Type B pancreatic cell (in vitro differentiated cells): ENCODE results near the gene MS4A5. TPM values are rescaled to one million over a fixed set of nuclear protein-coding genes. Genes with fewer than 3 reads are reported as not detected.
"Not testable (repeated sequence)": the region's sequence is repeated elsewhere in the genome, so short reads cannot be mapped to it uniquely, and the experiment has no call there.

Experiments used
- DNase-seq: peaks from one replicate; pipeline ENCODE4 v3.0.0; 2021; ENCODE audit warnings: mixed read lengths; ENCODE audit not compliant: unreplicated experiment; ENCODE audit errors: extremely low spot score
- H3K27ac Mint-ChIP-seq: 2 replicates; pipeline ENCODE4 v1.8.0; 2021; ENCODE audit warnings: mild to moderate bottlenecking, mixed read lengths
- H3K27me3 Mint-ChIP-seq: 2 replicates; pipeline ENCODE4 v1.8.0; 2021; ENCODE audit warnings: mixed read lengths
- H3K36me3 Mint-ChIP-seq: 2 replicates; pipeline ENCODE4 v1.8.0; 2021; ENCODE audit warnings: mixed read lengths
- H3K4me1 Mint-ChIP-seq: one replicate; pipeline ENCODE4 v1.8.0; 2021; ENCODE audit warnings: mixed read lengths; ENCODE audit not compliant: unreplicated experiment
- H3K4me3 Mint-ChIP-seq: 2 replicates; pipeline ENCODE4 v1.8.0; 2021; ENCODE audit warnings: mild to moderate bottlenecking, mixed read lengths
- H3K9me3 Mint-ChIP-seq: 2 replicates; pipeline ENCODE4 v1.8.0; 2021; ENCODE audit warnings: mixed read lengths
- total RNA-seq: library from RNA; stranded (reverse); gene quantifications from 2 replicates; pipeline ENCODE4 v1.2.1, GENCODE V29; 2021; ENCODE audit warnings: low replicate concordance
- TF ChIP-seq, protein P1 (sequence below): fragments of 200-600 bp; sonication (generic); conservative IDR thresholded peaks from 2 replicates; pipeline ENCODE4 v1.5.0; 2021; ENCODE audit warnings: antibody characterized with exemption, mild to moderate bottlenecking

The MS4A5 gene
- total RNA-seq, 1 donor from 2014 or later = not detected

DNA sequence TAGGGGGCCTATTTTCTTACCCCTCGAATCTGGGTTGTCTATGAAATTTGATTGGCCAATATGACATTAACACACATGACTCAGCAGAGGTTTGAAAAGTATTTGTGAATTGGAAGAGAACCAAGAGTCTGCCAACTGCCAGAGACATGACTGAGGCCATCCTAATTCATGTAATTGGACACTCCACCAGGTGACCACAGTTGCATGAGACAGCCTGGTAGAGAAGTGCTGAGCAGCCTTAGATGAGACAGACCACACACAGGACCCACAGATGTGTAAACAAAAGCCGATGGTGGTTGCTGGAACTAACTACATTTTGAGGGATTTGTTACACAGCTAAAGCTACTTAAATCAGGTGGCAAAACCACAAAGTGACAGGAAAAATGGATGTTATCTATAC is 855 bp upstream of the MS4A5 start:
- no peaks in the 10 kb centered on the region for H3K4me1 Mint-ChIP-seq
- no peaks in the 10 kb centered on the region for H3K27me3 Mint-ChIP-seq
- DNase-seq = no peak
- H3K4me3 Mint-ChIP-seq = no peak overlapping the region
- no peak overlapping the region for H3K27ac Mint-ChIP-seq
- TF ChIP-seq, protein P1, sequence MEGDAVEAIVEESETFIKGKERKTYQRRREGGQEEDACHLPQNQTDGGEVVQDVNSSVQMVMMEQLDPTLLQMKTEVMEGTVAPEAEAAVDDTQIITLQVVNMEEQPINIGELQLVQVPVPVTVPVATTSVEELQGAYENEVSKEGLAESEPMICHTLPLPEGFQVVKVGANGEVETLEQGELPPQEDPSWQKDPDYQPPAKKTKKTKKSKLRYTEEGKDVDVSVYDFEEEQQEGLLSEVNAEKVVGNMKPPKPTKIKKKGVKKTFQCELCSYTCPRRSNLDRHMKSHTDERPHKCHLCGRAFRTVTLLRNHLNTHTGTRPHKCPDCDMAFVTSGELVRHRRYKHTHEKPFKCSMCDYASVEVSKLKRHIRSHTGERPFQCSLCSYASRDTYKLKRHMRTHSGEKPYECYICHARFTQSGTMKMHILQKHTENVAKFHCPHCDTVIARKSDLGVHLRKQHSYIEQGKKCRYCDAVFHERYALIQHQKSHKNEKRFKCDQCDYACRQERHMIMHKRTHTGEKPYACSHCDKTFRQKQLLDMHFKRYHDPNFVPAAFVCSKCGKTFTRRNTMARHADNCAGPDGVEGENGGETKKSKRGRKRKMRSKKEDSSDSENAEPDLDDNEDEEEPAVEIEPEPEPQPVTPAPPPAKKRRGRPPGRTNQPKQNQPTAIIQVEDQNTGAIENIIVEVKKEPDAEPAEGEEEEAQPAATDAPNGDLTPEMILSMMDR = no peak
- no peaks in the 10 kb centered on the region for H3K36me3 Mint-ChIP-seq
- H3K9me3 Mint-ChIP-seq = no peaks in the 10 kb centered on the region

DNA sequence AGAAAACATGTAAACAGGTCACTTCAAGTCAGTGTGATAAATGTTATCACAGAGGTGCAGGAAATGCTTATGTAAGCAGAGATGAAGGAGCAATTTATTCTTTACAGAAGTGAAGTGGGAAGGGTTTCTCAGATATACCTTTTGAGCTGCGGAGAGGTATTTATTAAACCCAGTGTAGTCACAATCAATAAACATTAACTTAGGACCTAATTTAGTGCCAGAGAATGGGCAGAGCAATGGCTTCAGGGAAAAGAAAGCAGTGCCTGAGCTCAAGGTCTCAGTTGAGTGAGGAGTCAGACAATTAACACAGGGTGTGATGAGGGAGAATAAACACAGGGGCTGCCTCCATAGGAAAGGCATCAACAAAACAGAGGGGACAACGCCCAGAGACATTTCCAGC is 1.9 kb downstream of the MS4A5 start:
- DNase-seq = no peak
- H3K36me3 Mint-ChIP-seq = no peaks in the 10 kb centered on the region
- H3K27ac Mint-ChIP-seq = no peak overlapping the region
- TF ChIP-seq, protein P1 = no peak
- no peaks in the 10 kb centered on the region for H3K27me3 Mint-ChIP-seq
- no peak overlapping the region for H3K4me3 Mint-ChIP-seq
- H3K9me3 Mint-ChIP-seq = no peaks in the 10 kb centered on the region
- no peaks in the 10 kb centered on the region for H3K4me1 Mint-ChIP-seq

DNA sequence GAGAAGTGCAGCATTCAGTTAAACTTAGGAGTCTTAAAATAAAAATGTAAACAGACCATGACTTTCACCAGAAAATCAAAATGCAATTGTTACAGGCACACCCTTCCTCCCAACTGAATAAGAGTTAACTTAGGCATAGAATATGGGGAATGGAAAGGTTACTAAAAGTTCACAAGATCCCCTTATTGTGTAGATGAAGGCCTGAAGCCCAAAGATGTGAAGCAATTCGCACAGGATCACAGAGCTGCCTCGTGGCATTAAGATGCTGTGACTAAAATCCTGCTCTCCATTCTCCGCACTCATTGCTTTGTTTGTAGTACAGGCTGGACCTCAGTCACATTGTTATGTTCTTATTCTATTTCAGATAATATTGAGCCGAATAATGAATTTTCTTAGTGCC is 4.0 kb downstream of the MS4A5 start:
- H3K4me1 Mint-ChIP-seq = no peaks in the 10 kb centered on the region
- TF ChIP-seq, protein P1 = no peak
- no peaks in the 10 kb centered on the region for H3K27me3 Mint-ChIP-seq

DNA sequence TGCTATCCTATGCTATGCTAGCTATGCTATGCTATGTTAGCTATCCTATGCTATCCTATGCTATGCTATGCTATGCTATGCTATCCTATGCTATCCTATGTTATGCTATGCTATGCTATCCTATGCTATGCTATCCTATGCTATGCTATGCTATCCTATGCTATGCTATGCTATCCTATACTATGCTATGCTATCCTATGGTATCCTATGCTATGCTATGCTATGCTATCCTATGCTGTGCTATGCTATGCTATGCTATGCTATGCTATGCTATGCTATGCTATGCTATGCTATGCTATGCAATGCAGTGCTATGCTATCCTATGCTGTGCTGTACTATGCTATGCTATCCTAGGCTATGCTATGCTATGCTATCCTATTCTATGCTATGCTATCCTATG is 17.7 kb downstream of the MS4A5 start:
- no peak for DNase-seq
- no peaks in the 10 kb centered on the region for H3K36me3 Mint-ChIP-seq
- no peak overlapping the region for H3K27ac Mint-ChIP-seq
- TF ChIP-seq, protein P1 = no peak
- H3K27me3 Mint-ChIP-seq = no peaks in the 10 kb centered on the region
- H3K9me3 Mint-ChIP-seq = no peaks in the 10 kb centered on the region
- no peak overlapping the region for H3K4me3 Mint-ChIP-seq
- H3K4me1 Mint-ChIP-seq = no peaks in the 10 kb centered on the region

More for the DNA sequence above, 4.0 kb downstream of the MS4A5 start:
- H3K4me3 Mint-ChIP-seq = no peak overlapping the region
- H3K9me3 Mint-ChIP-seq = no peaks in the 10 kb centered on the region
- no peaks in the 10 kb centered on the region for H3K36me3 Mint-ChIP-seq
- no peak for DNase-seq
- H3K27ac Mint-ChIP-seq = no peak overlapping the region

DNA sequence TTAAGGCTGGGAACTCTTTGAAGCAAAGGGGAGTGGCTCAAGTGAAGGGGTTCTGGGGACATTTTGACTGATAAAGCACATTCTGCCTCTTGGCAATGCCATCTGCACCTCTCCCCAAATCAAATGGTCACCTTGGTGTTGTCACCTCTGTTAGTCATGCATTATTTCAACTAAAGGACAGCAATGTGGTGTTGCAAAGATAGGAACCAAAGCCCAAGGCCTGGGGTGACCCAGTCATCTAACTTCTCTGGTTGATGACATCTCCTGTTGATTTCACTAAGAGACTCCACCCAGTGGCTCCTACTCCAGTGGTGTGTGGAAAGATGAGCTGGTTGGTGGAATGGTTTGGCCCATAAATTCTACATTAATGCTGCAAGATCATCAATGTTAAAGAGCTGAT is 18.5 kb downstream of the MS4A5 start:
- H3K27me3 Mint-ChIP-seq = no peaks in the 10 kb centered on the region
- DNase-seq = no peak
- TF ChIP-seq, protein P1 = no peak
- no peak overlapping the region for H3K27ac Mint-ChIP-seq
- no peaks in the 10 kb centered on the region for H3K36me3 Mint-ChIP-seq
- no peaks in the 10 kb centered on the region for H3K4me1 Mint-ChIP-seq
- H3K4me3 Mint-ChIP-seq = no peak overlapping the region
- H3K9me3 Mint-ChIP-seq = no peaks in the 10 kb centered on the region

DNA sequence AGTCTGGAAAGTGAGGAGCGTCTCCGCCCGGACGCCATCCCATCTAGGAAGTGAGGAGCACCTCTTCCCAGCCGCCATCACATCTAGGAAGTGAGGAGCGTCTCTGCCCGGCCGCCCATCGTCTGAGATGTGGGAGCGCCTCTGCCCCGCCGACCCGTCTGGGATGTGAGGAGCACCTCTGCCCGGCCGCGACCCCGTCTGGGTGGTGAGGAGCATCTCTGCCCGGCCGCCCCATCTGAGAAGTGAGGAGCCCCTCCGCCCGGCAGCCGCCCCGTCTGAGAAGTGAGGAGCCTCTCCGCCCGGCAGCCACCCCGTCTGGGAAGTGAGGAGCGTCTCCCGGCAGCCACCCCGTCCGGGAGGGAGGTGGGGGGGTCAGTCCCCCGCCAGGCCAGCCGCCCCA is 21.8 kb downstream of the MS4A5 start:
- H3K4me3 Mint-ChIP-seq, H3K27me3 Mint-ChIP-seq, H3K27ac Mint-ChIP-seq, H3K36me3 Mint-ChIP-seq, DNase-seq, H3K9me3 Mint-ChIP-seq, H3K4me1 Mint-ChIP-seq: not testable (repeated sequence)
